Fibroblast of lung (primary cell): Measurements from ENCODE around the gene LGR4.

Source experiments
- EZH2 ChIP-seq: IDR thresholded peaks from 2 replicates; pipeline ENCODE4 v1.5.1; 2012; ENCODE audit warnings: low read length, control low read depth, mild to moderate bottlenecking; ENCODE audit errors: missing control alignments
- TF ChIP-seq, protein P1 (sequence below), 2 donors: IDR thresholded peaks in 1 of 2; conservative IDR thresholded peaks in 1 of 2; 1 replicate in 1 of 2; 2 replicates in 1 of 2; pipeline ENCODE4 v1.5.1; 2011 to 2012; ENCODE audit warnings: low read length in 2 of 2, control low read depth in 1 of 2, inconsistent platforms in 1 of 2, low read depth in 1 of 2, mild to moderate bottlenecking in 1 of 2

DNA sequence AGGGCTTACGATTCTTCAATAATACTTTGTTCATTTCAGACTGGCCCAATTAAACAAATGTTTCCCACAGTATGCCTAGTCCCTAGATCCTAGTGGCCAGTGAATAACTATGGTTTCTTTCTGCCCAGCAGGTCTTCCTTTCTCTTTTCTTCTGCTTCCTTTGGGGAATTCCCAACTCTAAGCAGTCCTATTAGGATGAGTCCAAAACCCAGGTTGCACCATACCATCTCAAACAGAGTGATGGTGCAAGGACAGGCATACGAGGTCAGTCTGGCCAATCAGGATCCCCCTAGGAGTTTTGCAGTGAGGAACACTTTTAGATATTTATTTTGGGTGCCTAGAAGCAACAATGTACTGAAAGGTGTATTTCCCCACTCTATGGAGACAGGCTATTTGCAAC lies 68.2 kb downstream of the LGR4 start:
- TF ChIP-seq, protein P1, sequence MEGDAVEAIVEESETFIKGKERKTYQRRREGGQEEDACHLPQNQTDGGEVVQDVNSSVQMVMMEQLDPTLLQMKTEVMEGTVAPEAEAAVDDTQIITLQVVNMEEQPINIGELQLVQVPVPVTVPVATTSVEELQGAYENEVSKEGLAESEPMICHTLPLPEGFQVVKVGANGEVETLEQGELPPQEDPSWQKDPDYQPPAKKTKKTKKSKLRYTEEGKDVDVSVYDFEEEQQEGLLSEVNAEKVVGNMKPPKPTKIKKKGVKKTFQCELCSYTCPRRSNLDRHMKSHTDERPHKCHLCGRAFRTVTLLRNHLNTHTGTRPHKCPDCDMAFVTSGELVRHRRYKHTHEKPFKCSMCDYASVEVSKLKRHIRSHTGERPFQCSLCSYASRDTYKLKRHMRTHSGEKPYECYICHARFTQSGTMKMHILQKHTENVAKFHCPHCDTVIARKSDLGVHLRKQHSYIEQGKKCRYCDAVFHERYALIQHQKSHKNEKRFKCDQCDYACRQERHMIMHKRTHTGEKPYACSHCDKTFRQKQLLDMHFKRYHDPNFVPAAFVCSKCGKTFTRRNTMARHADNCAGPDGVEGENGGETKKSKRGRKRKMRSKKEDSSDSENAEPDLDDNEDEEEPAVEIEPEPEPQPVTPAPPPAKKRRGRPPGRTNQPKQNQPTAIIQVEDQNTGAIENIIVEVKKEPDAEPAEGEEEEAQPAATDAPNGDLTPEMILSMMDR (conservative IDR thresholded peaks at IDR 0.05 in 1 of 2, IDR thresholded peaks at IDR 0.05 in 1 of 2; ENCODE audit: low read depth in 1 of 2, low read length in 2 of 2): no peak
- no peak for TF ChIP-seq EZH2
